HG02885 (cell line): ENCODE measurements around the gene DOP1A.
A peak's percentile ranks its signal among the peaks of the same experiment; 100 is the strongest.

Experiments used
- ATAC-seq: cut with Tn5 transposase; IDR thresholded peaks from one replicate; pipeline ENCODE4 v1.9.1; 2021; ENCODE audit warnings: mild to moderate bottlenecking; ENCODE audit not compliant: unreplicated experiment, poor library complexity

Gene DOP1A

DNA sequence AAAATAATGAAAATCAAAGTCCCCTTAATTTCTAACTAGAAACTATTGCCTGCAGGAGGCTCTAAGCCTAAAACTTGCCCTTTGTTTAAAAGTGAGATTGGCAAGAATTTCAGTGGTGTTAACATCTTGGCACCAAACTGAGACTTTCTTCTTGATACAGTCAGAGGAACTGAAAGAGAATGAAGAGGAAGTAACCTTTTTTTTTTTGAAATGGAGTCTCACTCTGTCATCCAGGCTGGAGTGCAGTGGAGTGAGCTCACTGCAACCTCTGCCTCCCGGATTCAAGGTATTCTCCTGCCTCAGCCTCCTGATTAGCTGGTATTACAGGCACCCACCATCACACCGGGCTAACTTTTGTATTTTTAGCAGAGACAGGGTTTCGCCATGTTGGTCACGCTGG is 3.6 kb downstream of the DOP1A start:
- ATAC-seq, result peak; percentile 57

GRCh38 chr6:83071707-83072106 is 4.2 kb downstream of the DOP1A start:
- no peak for ATAC-seq

DNA sequence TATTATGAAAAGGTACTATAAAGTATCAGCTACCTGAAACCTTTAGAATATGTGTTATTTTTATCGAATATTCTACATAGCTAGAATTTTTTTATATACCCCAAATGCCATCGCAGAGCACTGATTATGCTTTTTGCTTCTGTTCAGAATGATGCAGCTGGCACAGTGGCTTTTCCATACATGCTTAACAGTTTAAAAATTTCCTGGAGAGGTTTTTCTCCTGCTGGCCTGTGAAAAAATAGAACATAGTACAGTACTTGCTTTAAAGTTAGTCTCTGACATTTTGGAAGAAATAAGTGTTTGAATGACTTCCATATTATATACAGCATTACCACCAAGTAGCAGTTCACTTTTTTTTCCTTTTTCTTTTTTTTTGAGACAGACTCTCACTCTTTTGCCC is 5.3 kb downstream of the DOP1A start:
- no peak for ATAC-seq

GRCh38 chr6:83073615-83074014 is 6.1 kb downstream of the DOP1A start:
- no peak for ATAC-seq

DNA sequence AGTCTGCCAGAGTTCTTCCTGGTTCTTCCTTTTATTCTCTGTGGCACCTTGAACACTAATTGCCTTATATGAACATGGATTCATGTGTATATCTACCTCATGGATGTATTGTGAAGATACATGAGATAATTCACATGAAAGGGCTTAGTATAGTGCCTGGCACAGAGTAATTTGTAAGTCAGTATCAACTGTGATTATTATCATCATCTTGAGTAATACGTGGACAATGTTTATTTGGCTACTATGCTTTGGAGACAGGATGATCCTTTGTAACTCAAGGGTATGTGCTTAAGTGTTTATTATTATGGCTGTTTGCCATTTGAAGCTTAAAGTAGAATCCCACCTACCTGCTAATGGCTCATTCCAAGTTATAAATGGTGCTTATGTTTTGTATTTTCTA is 16.0 kb downstream of the DOP1A start:
- no peak for ATAC-seq

DNA sequence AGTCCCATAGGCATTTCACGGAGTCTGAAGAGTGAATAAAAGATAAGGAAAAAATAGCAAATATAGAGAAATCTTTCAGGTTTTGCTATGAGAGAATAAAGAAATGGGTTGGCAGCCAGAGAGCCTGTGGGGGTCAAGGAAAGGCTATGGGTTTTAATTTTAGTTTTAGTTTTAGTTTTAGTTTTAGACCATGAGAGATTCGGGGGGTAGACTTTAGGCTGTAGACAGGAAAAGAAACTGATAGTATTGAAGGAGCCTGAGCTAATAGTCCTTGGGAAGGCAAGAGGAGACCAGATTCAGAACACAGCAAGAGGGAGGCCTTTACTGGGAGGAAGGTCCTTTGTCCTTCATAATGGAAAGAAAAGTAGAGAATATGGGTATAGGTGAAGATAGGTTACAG is 19.3 kb downstream of the DOP1A start:
- ATAC-seq, result peak; percentile 98

DNA sequence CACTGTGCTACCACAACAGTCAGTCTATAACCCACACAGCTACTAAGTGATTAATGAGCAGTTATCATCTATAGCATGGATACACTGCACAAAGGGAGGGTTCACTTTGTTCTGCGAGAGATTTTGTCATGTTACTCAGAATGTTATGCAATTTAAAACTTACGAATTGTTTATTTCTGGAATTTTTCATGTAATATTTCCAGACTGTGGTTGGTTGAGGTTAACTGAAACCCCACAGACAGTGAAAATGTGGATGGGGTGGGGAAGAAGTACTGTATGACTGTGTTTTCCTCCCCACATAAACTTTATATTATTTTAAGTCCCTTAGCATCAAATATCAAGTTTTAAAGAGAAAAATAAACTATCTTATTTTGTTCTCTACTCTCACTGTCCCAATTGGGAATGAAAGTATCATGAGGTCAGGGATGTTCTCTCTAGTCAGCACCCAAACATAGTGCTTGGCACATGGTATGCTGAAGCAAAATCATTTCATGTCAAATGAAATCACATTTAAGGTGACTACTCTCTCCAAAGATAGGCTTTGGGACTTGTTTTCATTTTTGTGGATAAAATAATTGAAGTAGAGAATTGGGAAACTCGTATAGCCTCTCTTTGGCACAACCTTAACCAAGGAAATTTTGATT is 25.4 kb downstream of the DOP1A start:
- ATAC-seq, result no peak

DNA sequence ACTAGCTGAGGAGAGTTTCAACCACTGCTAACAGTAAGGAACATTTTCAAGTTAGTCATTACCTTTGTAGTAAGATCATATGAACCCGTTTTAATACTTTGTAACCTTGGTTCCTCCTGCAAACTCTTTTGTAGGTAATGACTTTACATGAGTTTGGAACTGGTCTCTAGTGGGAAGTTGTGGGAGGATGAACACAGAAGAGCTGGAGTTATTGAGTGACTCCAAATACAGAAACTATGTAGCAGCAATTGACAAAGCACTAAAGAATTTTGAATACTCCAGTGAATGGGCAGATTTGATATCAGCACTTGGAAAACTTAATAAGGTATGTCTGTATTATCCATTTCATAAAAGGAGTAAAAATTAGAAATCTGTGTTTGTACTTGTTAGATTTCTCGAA is 29.3 kb downstream of the DOP1A start:
- ATAC-seq, result no peak

DNA sequence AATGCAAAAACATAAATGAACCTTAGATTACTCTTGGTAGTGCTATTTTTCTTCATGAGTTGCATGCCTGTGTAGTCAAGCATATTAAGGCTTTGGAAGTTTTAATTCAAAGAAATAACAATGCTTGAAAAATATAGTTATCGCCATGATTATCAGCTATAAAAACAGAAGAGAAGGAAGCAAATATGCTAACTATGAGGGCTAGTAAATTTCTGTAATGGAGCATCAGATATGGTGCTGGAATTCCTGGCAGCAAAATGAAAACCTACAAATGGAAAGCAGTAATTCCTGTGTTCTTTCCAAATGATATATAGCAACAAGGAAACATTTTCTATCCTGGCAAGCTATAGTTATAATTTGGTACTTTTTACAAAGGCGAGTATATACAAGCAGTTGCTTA is 29.7 kb downstream of the DOP1A start:
- no peak for ATAC-seq

DNA sequence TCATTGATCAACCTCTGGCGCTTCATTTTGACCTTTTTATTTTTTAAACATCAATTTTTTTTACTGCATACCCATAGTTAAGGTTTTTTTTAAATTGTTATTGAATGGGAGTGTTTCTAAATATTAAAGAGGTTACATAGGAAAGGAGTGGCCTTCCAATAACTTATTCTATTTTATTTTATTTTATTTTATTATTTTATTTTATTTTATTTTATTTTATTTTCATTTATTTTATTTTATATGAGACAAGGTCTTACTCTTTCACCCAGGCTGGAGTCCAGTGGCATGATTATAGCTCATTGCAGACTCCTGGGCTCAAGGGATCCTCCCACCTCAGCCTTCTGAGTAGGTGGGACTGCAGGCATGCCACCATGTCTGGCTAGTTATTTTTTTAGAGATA is 30.2 kb downstream of the DOP1A start:
- ATAC-seq, result no peak

- no peak for ATAC-seq
These were observed 31.1 kb downstream of the DOP1A start for GRCh38 chr6:83098589-83098988.

GRCh38 chr6:83108378-83108777 is 40.9 kb downstream of the DOP1A start:
- no peak for ATAC-seq

DNA sequence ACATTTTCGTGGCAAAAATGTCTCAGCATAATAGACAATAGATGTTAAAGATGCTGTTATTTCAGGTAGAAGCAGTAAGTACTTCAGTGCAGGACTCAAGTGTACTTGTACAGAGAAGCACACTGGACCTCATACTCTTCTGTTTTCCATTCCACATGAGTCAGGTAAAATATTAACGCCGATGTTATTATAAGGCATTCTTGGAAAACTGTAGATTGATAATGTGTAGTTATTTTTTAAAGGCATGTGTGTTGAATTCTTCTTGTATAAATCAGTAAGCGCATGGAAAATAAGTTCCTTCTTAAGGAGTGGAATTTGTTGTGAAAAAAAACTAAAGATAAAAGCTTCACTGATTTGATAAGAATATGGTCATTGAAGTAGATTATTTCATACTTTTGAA is 45.8 kb downstream of the DOP1A start:
- no peak for ATAC-seq

DNA sequence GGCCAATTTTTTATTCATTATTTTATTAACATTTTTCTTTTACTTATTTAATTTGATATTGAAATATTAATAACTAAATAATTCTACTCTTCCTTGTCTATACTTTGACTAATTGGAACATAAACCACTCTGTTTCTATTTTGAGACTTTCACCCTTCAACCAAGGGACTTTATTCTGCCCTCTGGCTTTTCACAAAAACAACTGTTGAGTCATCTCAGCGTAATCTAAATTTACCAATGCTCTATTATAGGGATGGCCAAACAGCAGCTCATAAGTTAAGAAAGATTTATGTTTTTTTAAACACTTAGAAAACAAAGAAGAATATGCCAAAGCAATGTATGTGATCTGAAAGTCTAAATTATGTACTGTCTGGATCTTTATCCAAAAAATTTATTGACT is 46.7 kb downstream of the DOP1A start:
- ATAC-seq, result no peak

- no peak for ATAC-seq
These were observed 50.3 kb downstream of the DOP1A start for GRCh38 chr6:83117802-83118201.

DNA sequence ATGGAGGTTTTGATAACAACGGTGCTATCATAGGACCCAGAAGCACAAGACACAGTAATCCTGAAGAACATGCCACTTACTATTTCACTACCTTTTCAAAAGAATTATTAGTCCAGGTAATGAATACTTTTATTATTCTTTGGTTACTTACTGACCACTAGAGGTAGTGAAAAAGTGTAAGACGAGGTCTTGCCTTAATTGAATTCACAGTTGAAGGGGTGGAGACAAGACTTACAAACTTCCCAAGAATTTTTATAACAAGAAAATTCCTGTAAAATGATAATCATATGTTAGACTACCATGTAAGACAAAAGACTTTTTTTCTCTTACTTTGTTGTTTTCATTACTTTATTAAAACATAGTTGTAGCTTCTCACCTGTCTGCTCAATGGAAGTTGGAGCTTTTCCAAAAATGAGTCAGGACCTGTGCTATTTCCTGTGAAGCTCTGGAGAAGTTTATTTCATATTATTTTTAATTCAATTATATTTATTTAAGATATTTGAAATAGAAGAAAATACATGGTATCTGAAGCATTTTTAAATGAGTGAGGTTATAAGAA is 52.4 kb downstream of the DOP1A start:
- ATAC-seq, result no peak

DNA sequence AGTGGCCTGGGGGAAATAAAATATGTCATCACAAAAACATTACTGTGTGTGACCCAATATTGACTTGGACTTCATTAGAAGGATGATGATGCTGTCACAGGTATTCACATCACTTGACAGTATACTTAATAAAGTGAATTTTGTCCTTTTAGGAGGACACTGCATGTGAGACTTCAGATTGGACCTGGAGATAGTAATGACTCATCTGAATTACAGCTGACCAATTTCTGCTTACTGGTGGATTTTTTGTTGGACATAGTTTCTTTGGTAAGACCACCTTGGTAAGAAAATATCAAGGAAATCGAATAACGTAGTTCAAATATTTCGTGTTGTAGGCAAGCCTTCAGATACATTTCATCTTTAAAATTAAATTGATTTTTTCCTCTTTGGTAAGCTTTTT is 57.1 kb downstream of the DOP1A start:
- ATAC-seq, result no peak

GRCh38 chr6:83125425-83125824 is 58.0 kb downstream of the DOP1A start:
- ATAC-seq, result no peak

DNA sequence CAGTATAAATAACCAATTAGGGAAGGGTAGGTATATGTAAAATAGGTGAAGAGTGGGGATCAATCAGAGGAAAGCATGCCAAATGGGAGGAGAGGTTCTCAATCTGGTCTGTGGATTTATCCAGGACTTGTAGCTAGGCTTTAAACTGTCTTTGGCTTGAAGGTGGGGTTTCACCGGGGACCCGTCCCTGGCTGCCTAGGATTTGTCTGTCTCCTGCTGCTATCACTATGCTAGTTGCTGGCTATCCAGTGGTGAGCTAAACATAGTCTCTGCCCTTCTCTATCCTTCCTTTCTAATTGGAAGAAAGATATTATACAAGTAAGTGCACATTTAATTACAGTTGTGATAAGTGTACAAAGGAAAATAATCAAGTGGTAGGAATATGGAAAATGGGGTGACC is 58.8 kb downstream of the DOP1A start:
- no peak for ATAC-seq

GRCh38 chr6:83126807-83127206 is 59.3 kb downstream of the DOP1A start:
- no peak for ATAC-seq

DNA sequence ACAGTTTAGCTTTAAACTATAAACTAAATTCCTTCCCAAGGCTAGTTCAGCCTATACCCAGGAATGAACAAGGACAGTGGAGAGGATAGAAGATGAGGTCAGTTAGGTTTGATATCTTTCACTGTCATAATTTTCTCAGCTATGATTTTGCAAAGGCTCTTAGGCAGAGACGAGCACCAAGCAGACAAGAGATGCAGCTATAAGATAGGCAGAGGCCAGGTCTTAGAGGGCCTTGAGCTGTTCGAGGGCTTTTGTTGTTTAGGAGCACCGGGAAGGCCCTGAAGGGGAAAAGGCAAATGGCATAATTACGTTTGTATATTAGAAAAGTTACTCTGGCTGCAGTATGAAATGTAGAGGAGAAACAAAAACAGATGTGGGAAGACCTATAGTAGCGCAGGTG is 59.8 kb downstream of the DOP1A start:
- no peak for ATAC-seq

DNA sequence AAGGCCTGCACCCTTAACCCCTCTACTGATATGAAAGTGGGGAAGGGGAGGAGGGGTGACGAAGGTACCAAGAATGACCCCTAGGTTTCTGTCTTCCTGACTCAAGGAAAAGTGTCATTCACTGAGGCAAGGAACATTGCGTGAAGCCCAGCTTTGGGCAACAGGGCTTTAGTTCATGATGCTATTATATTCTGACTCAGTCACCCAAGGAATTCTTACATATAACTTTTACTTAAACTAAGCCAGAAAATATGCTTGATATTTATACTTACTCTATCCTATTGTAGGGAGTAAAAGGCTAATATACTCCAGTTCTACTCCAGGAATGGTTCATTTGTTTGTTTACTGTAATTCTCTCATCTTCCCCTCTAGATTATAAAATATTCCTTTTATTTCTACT is 60.5 kb downstream of the DOP1A start:
- ATAC-seq, result no peak

GRCh38 chr6:83132121-83132520 is 64.7 kb downstream of the DOP1A start:
- ATAC-seq, result no peak
